Ovary (tissue), 3 donors: ENCODE data around the gene UAP1L1.

Source experiments
- CTCF ChIP-seq, 3 donors: fragments of 450-650 bp in 2 of 3; fragments of 200-600 bp in 1 of 3; IDR thresholded peaks; one replicate each; pipeline versions ENCODE4 v1.5.1 to v1.8.0; 2016 to 2022; ENCODE audit warnings: antibody characterized with exemption in 3 of 3, mild to moderate bottlenecking in 1 of 3
- EP300 ChIP-seq: sonication (generic); formaldehyde crosslinking; IDR thresholded peaks from one replicate; pipeline ENCODE4 v1.6.1; 2017; ENCODE audit warnings: antibody characterized with exemption
- POLR2A ChIP-seq: fragments of 450-650 bp; IDR thresholded peaks from one replicate; pipeline ENCODE4 v1.6.1; 2017; ENCODE audit warnings: antibody characterized with exemption, mild to moderate bottlenecking, moderate library complexity
- donor health status: DM: no; HTN: no; CAD: no.

GRCh38 chr9:137044502-137045177 lies 32.7 kb upstream of the UAP1L1 start:
- TF ChIP-seq POLR2A (no peak), CTCF (IDR thresholded peaks at IDR 0.05) (no peak), EP300 (no peak)
